Activated T-cell treated with anti-CD3 and anti-CD28 coated beads, Interleukin-2, amount 50 U/mL, for 24 hours (primary cell): Measurements from ENCODE around the gene KLHDC8A.
A peak's percentile ranks its signal among the peaks of the same experiment; 100 is the strongest.

Experiments
- DNase-seq: peaks from one replicate; pipeline ENCODE4 v3.0.0-alpha.2; 2020
- H3K27ac Mint-ChIP-seq: 2 replicates; pipeline ENCODE4 v1.8.0; 2020; ENCODE audit warnings: mild to moderate bottlenecking, mixed read lengths
- H3K27me3 Mint-ChIP-seq: 2 replicates; pipeline ENCODE4 v1.8.0; 2020; ENCODE audit warnings: mixed read lengths
- H3K36me3 Mint-ChIP-seq: 2 replicates; pipeline ENCODE4 v1.8.0; 2020; ENCODE audit warnings: low read depth, mixed read lengths
- H3K4me1 Mint-ChIP-seq: 2 replicates; pipeline ENCODE4 v1.8.0; 2020; ENCODE audit warnings: low read depth, mixed read lengths
- H3K4me3 Mint-ChIP-seq: 2 replicates; pipeline ENCODE4 v1.8.0; 2020; ENCODE audit warnings: mild to moderate bottlenecking, moderate library complexity, mixed read lengths
- H3K9me3 Mint-ChIP-seq: 2 replicates; pipeline ENCODE4 v1.8.0; 2020; ENCODE audit warnings: mixed read lengths

Gene KLHDC8A

GRCh38 chr1:205358579-205358978 lies 1.9 kb upstream of the KLHDC8A start:
- H3K4me1 Mint-ChIP-seq, result no peaks in the 10 kb centered on the region
- no peak for DNase-seq
- no peaks in the 10 kb centered on the region for H3K36me3 Mint-ChIP-seq
- H3K27ac Mint-ChIP-seq, result no peak overlapping the region
- peaks cover 12% of the 10 kb centered on the region for H3K27me3 Mint-ChIP-seq
- no peak overlapping the region for H3K4me3 Mint-ChIP-seq
- H3K9me3 Mint-ChIP-seq, result no peaks in the 10 kb centered on the region

- H3K36me3 Mint-ChIP-seq, result no peaks in the 10 kb centered on the region
- H3K4me1 Mint-ChIP-seq, result no peaks in the 10 kb centered on the region
- H3K4me3 Mint-ChIP-seq, result no peak overlapping the region
- peaks cover 12% of the 10 kb centered on the region for H3K27me3 Mint-ChIP-seq
- no peak overlapping the region for H3K27ac Mint-ChIP-seq
- H3K9me3 Mint-ChIP-seq, result no peaks in the 10 kb centered on the region
- no peak for DNase-seq
These were observed 845 bp upstream of the KLHDC8A start for GRCh38 chr1:205357567-205357966.

GRCh38 chr1:205355075-205355453 lies 1.7 kb downstream of the KLHDC8A start:
- H3K36me3 Mint-ChIP-seq, result no peaks in the 10 kb centered on the region
- no peak for DNase-seq
- H3K4me1 Mint-ChIP-seq, result no peaks in the 10 kb centered on the region
- H3K27ac Mint-ChIP-seq, result no peak overlapping the region
- H3K9me3 Mint-ChIP-seq, result no peaks in the 10 kb centered on the region
- H3K27me3 Mint-ChIP-seq, result peaks cover 12% of the 10 kb centered on the region
- H3K4me3 Mint-ChIP-seq, result no peak overlapping the region

- no peaks in the 10 kb centered on the region for H3K9me3 Mint-ChIP-seq
- no peak overlapping the region for H3K27ac Mint-ChIP-seq
- no peaks in the 10 kb centered on the region for H3K36me3 Mint-ChIP-seq
- H3K27me3 Mint-ChIP-seq, result peaks cover 12% of the 10 kb centered on the region
- no peaks in the 10 kb centered on the region for H3K4me1 Mint-ChIP-seq
- no peak overlapping the region for H3K4me3 Mint-ChIP-seq
- DNase-seq, result peak; percentile 52
These were observed 2.3 kb downstream of the KLHDC8A start for GRCh38 chr1:205354259-205355074.

- DNase-seq, result no peak
- Mint-ChIP-seq H3K36me3 (no peaks in the 10 kb centered on the region), H3K27me3 (peaks cover 12% of the 10 kb centered on the region), H3K27ac (no peak overlapping the region), H3K4me3 (no peak overlapping the region), H3K9me3 (no peaks in the 10 kb centered on the region), H3K4me1 (no peaks in the 10 kb centered on the region)
These were observed 3.1 kb downstream of the KLHDC8A start for GRCh38 chr1:205353612-205354011.

GRCh38 chr1:205353191-205353590 lies 3.5 kb downstream of the KLHDC8A start:
- Mint-ChIP-seq H3K36me3 (no peaks in the 10 kb centered on the region), H3K4me3 (no peak overlapping the region), H3K9me3 (no peaks in the 10 kb centered on the region), H3K27ac (no peak overlapping the region), H3K4me1 (no peaks in the 10 kb centered on the region), H3K27me3 (peaks cover 12% of the 10 kb centered on the region)
- no peak for DNase-seq

GRCh38 chr1:205351984-205352713 lies 4.6 kb downstream of the KLHDC8A start:
- Mint-ChIP-seq H3K4me1 (no peaks in the 10 kb centered on the region), H3K27ac (no peak overlapping the region), H3K9me3 (no peaks in the 10 kb centered on the region), H3K36me3 (no peaks in the 10 kb centered on the region), H3K27me3 (peaks cover 17% of the 10 kb centered on the region), H3K4me3 (no peak overlapping the region)
- DNase-seq, result no peak

GRCh38 chr1:205350691-205351141 lies 6.0 kb downstream of the KLHDC8A start:
- H3K36me3 Mint-ChIP-seq, result no peaks in the 10 kb centered on the region
- H3K27me3 Mint-ChIP-seq, result peaks cover 23% of the 10 kb centered on the region
- no peak overlapping the region for H3K27ac Mint-ChIP-seq
- no peak overlapping the region for H3K4me3 Mint-ChIP-seq
- no peak for DNase-seq
- no peaks in the 10 kb centered on the region for H3K4me1 Mint-ChIP-seq
- H3K9me3 Mint-ChIP-seq, result no peaks in the 10 kb centered on the region

- no peaks in the 10 kb centered on the region for H3K4me1 Mint-ChIP-seq
- H3K9me3 Mint-ChIP-seq, result no peaks in the 10 kb centered on the region
- H3K27me3 Mint-ChIP-seq, result peaks cover 29% of the 10 kb centered on the region
- no peaks in the 10 kb centered on the region for H3K36me3 Mint-ChIP-seq
- no peak overlapping the region for H3K4me3 Mint-ChIP-seq
- no peak for DNase-seq
- H3K27ac Mint-ChIP-seq, result no peak overlapping the region
These were observed 6.6 kb downstream of the KLHDC8A start for GRCh38 chr1:205350124-205350523.

GRCh38 chr1:205348554-205349487 lies 7.9 kb downstream of the KLHDC8A start:
- no peaks in the 10 kb centered on the region for H3K9me3 Mint-ChIP-seq
- H3K27ac Mint-ChIP-seq, result no peak overlapping the region
- H3K36me3 Mint-ChIP-seq, result no peaks in the 10 kb centered on the region
- no peak for DNase-seq
- peaks cover 8% of the 10 kb centered on the region for H3K4me1 Mint-ChIP-seq
- H3K4me3 Mint-ChIP-seq, result no peak overlapping the region
- H3K27me3 Mint-ChIP-seq, result peaks cover 40% of the 10 kb centered on the region

- peaks cover 52% of the 10 kb centered on the region for H3K27me3 Mint-ChIP-seq
- H3K4me3 Mint-ChIP-seq, result no peak overlapping the region
- H3K36me3 Mint-ChIP-seq, result no peaks in the 10 kb centered on the region
- no peaks in the 10 kb centered on the region for H3K9me3 Mint-ChIP-seq
- DNase-seq, result no peak
- peaks cover 8% of the 10 kb centered on the region for H3K4me1 Mint-ChIP-seq
- no peak overlapping the region for H3K27ac Mint-ChIP-seq
These were observed 9.7 kb downstream of the KLHDC8A start for GRCh38 chr1:205346956-205347574.

GRCh38 chr1:205345761-205346160 lies 11.0 kb downstream of the KLHDC8A start:
- Mint-ChIP-seq H3K9me3 (no peaks in the 10 kb centered on the region), H3K4me1 (peaks cover 8% of the 10 kb centered on the region), H3K27ac (no peak overlapping the region), H3K27me3 (peaks cover 56% of the 10 kb centered on the region), H3K36me3 (no peaks in the 10 kb centered on the region), H3K4me3 (no peak overlapping the region)
- no peak for DNase-seq

- Mint-ChIP-seq H3K4me3 (peak overlapping the region; percentile 66), H3K4me1 (peaks cover 10% of the 10 kb centered on the region), H3K36me3 (no peaks in the 10 kb centered on the region), H3K27me3 (peaks cover 56% of the 10 kb centered on the region), H3K27ac (no peak overlapping the region), H3K9me3 (no peaks in the 10 kb centered on the region)
- peak; percentile 61 for DNase-seq
These were observed 12.4 kb downstream of the KLHDC8A start for GRCh38 chr1:205344066-205344928.
